NCI-H1105 treated with DMSO at 0.1 percent for 48 hours (cell line): ENCODE results near the gene KPNA6.

Experiments
- DNase-seq: peaks from one replicate; lab custom pipeline; 2025; lab: John Stamatoyannopoulos, UW

KPNA6 gene

DNA sequence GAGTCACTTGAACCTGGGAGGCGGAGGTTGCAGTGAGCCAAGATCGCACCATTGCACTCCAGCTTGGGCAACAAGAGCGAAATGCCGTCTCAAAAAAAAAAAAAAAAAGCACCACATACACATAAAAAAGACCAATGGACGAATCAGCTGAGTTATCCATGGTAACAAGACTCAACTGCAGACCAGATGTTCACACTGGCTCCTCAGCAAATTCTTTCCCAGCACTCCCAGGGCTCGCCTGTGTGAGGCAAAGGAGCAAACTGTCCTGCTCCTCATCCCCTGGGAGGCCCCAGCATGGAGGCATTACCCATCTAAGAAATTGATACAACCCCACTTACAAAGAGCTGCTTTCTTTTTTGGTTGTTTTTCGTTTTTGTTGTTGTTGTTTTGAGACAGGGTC, 111.2 kb downstream of the KPNA6 start:
- no peak for DNase-seq

DNA sequence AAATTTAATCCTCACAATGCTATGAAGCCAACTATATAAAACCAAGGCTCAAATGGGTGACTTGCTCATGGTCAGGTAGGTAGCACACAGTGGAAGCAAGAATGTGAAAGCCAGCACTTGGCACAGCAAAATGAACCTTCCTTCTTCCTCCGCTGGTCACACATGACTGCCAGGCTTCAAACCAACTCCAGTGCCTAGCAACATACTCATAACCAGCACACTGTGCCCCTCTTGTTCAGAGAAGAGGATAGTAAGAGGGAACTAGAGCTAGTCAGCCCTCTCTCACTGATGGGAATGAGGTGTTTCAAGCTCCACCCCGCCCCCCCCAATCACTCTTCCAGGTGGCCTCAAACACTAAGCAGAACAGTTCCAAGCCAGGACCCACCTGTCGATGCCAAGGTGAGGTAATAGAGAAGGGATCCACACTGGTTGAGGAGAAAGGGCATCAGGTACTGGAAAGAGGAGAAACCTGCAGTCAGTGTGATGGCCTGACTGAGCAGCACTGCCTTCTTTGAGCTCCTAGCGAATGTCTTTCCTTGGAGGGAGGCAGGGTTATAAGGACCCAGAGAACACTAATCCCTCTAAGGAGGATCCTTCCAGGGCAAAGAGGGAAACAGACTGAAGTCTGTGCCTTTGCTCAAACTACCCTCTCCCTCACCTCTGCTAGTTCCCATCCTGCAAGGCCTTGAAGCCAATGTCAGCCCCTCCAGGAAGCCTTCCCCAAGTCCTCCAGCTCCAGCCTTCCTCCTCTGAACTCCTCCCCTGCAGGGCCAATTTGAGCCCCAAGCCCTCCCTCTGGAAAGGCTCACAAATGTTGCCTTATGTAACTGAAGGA, 113.1 kb downstream of the KPNA6 start:
- DNase-seq, result no peak

DNA sequence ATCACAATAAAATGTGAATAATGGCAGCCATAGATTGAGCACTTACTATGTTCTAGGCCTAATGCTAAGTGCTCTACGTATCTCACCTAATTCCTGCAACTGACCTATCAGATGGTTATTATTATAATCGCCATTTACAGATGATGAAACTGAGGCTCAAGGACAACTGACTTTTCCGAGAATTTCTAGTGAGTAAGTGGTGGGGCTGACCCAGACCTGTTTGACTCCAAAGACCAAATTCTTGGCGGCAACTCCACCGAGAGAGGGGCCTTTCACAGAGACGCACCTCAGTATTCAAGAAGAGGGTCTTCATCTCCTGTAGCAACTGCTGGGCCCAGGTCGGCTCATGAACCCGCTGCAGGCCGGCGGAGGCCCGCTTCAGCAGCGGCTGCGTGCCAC, 113.7 kb downstream of the KPNA6 start:
- DNase-seq, result no peak

- peak; percentile 92 for DNase-seq
Observed at GRCh38 chr1:32221980-32222755, 114.3 kb downstream of the KPNA6 start, which contains the start of the genes EIF3I and TMEM234. TSS of gene EIF3I (plus strand) at chr1:32222407. CDS start at chr1:32222442, 35 bp downstream. TSS of gene TMEM234 (minus strand) at chr1:32222353. CDS start at chr1:32222322, 31 bp downstream.

DNA sequence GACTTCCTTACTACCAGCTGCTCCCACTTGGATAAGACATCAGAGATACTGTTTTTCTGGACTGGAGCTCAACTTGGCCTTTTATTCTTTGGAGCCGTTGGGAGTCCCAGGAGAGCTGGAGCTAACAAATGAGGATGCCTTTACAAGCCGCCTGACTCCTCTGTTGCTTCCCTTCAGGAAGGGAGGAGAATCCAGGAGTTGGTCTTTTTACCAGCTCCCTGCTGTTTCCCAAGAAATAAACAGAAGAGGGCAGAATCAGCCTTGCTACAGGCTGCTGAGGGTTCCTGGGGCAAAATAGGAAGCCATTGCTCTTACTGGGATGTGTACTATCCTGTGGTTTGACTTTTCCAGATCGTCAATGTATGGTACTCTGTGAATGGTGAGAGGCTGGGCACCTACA, 115.8 kb downstream of the KPNA6 start:
- no peak for DNase-seq

DNA sequence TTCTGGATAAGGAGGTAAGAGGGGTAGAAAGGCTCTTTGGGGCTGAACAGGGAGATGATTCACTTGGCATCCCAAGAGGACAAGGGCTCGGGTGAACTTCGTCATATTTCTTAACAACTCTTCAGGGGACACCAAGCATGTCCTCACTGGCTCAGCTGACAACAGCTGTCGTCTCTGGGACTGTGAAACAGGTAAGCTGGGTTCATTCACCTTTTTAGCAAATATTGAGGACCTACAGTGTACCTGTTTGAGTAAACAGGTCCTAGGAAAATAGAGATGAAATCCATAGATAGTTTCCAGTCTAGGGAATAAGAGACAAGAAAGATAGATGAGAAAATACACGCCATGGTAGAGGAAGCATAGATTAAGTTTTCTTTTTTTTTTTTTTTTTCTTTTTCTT, 116.4 kb downstream of the KPNA6 start:
- DNase-seq, result no peak
